IMR-90 (cell line): ENCODE measurements around the gene PGGHG. TPM values are rescaled to one million over a fixed set of nuclear protein-coding genes. Genes with fewer than 3 reads are reported as not detected.

Source experiments
- ATAC-seq: fragments of 200-7000 bp; cut with Tn5 transposase; 2 replicates; pipeline ENCODE4 v1.9.1; 2020; ENCODE audit warnings: low read depth, mild to moderate bottlenecking, moderate library complexity
- BruUV-seq: library from RNA; stranded (reverse); fragments of 400-500 nt; replicated peaks from 2 replicates; lab custom pipeline; 2021; lab: Mats Ljungman, UMichigan
- CTCF ChIA-PET: fragments of 300-600 bp; formaldehyde crosslinking; extraction: SDS; loops from one replicate; lab custom pipeline; 2021; ENCODE audit warnings: antibody characterized with exemption; lab: Yijun Ruan, JAX
- POLR2A ChIA-PET: fragments of 300-600 bp; sonication (Branson Sonifier 250); formaldehyde crosslinking; loops from one replicate; lab custom pipeline; 2022; ENCODE audit warnings: antibody characterized with exemption; ENCODE audit not compliant: unreplicated experiment; lab: Charles Lee
- DNase-seq: peaks from one replicate; pipeline ENCODE4 v3.0.0; 2013
- H2AFZ ChIP-seq: replicated peaks from 2 replicates; pipeline ENCODE3; 2013; ENCODE audit warnings: low read length, mild to moderate bottlenecking; ENCODE audit not compliant: poor library complexity
- H2AK5ac ChIP-seq: 2 replicates; pipeline ENCODE4 v1.6.1; 2013; ENCODE audit warnings: low read depth, low read length, inconsistent platforms
- H2AK9ac ChIP-seq: replicated peaks from 2 replicates; pipeline ENCODE3; 2013; ENCODE audit warnings: mild to moderate bottlenecking, low read depth, low read length, moderate library complexity; ENCODE audit not compliant: poor library complexity
- H2BK120ac ChIP-seq: 2 replicates; pipeline ENCODE4 v1.6.1; 2013; ENCODE audit warnings: low read depth, low read length, inconsistent platforms
- H2BK15ac ChIP-seq: 3 replicates; pipeline ENCODE4 v1.6.1; 2013; ENCODE audit warnings: low read depth, low read length, inconsistent platforms
- H2BK20ac ChIP-seq: 2 replicates; pipeline ENCODE4 v1.6.1; 2013; ENCODE audit warnings: low read depth, mild to moderate bottlenecking, inconsistent platforms, low read length, moderate library complexity
- H2BK5ac ChIP-seq: 2 replicates; pipeline ENCODE4 v1.6.1; 2013; ENCODE audit warnings: mild to moderate bottlenecking, low read depth, low read length, inconsistent platforms; ENCODE audit not compliant: poor library complexity, severe bottlenecking
- H3K14ac ChIP-seq: replicated peaks from 2 replicates; pipeline ENCODE4 v1.6.1; 2013; ENCODE audit warnings: low read depth, low read length, inconsistent platforms
- H3K18ac ChIP-seq: 2 replicates; pipeline ENCODE4 v1.6.1; 2013; ENCODE audit warnings: low read depth, low read length, control low read depth
- H3K23ac ChIP-seq: 2 replicates; pipeline ENCODE4 v1.6.1; 2013; ENCODE audit warnings: low read depth, low read length, inconsistent platforms
- H3K27ac ChIP-seq: 2 replicates; pipeline ENCODE4 v1.5.1; 2013; ENCODE audit warnings: mild to moderate bottlenecking, control low read depth, low read length; ENCODE audit not compliant: insufficient read depth
- H3K27me3 ChIP-seq: 2 replicates; pipeline ENCODE4 v1.6.1; 2013; ENCODE audit warnings: low read length; ENCODE audit not compliant: control insufficient read depth, insufficient read depth
- H3K36me3 ChIP-seq: 2 replicates; pipeline ENCODE4 v1.6.1; 2013; ENCODE audit warnings: low read length, mixed read lengths; ENCODE audit not compliant: control insufficient read depth, insufficient read depth
- H3K4ac ChIP-seq: 2 replicates; pipeline ENCODE4 v1.6.1; 2013; ENCODE audit warnings: low read depth, low read length, inconsistent platforms
- H3K4me1 ChIP-seq: 2 replicates; pipeline ENCODE4 v1.6.1; 2013; ENCODE audit warnings: low read length, mixed read lengths; ENCODE audit not compliant: control insufficient read depth, insufficient read depth
- H3K4me2 ChIP-seq: 2 replicates; pipeline ENCODE4 v1.6.1; 2013; ENCODE audit warnings: low read depth, mild to moderate bottlenecking, control low read depth, low read length, moderate library complexity
- H3K4me3 ChIP-seq: 2 replicates; pipeline ENCODE4 v1.5.1; 2013; ENCODE audit warnings: low read depth, mild to moderate bottlenecking, control low read depth, low read length, moderate library complexity; ENCODE audit not compliant: insufficient read depth
- H3K56ac ChIP-seq: 2 replicates; pipeline ENCODE4 v1.6.1; 2013; ENCODE audit warnings: low read length, inconsistent platforms; ENCODE audit not compliant: insufficient read depth; ENCODE audit errors: extremely low read depth
- H3K79me1 ChIP-seq, 2 experiments: 2 replicates each; pipeline ENCODE4 v1.6.1; 2013; ENCODE audit warnings: low read length in 2 of 2, inconsistent platforms in 1 of 2, low read depth in 1 of 2
- H3K9ac ChIP-seq: 2 replicates; pipeline ENCODE4 v1.6.1; 2013; ENCODE audit warnings: low read depth, low read length, control low read depth
- H3K9me1 ChIP-seq: 2 replicates; pipeline ENCODE4 v1.6.1; 2013; ENCODE audit warnings: low read length, inconsistent platforms; ENCODE audit not compliant: insufficient read depth
- H3K9me3 ChIP-seq: 2 replicates; pipeline ENCODE4 v1.6.1; 2013; ENCODE audit warnings: low read length; ENCODE audit not compliant: control insufficient read depth, insufficient read depth
- H4K20me1 ChIP-seq: 2 replicates; pipeline ENCODE4 v1.6.1; 2013; ENCODE audit warnings: low read length, inconsistent platforms; ENCODE audit not compliant: insufficient read depth
- H4K5ac ChIP-seq: 2 replicates; pipeline ENCODE4 v1.6.1; 2013; ENCODE audit warnings: mild to moderate bottlenecking, low read depth, low read length, control low read depth
- H4K8ac ChIP-seq, 2 experiments: 2 replicates each; pipeline ENCODE4 v1.6.1; 2013; ENCODE audit warnings: low read depth in 2 of 2, low read length in 2 of 2, control low read depth in 1 of 2, inconsistent platforms in 1 of 2
- H4K91ac ChIP-seq: 2 replicates; pipeline ENCODE4 v1.6.1; 2013; ENCODE audit warnings: low read depth, low read length, inconsistent platforms; ENCODE audit not compliant: insufficient read depth
- BHLHE40 ChIP-seq: fragments of 150-350 bp; IDR thresholded peaks from 2 replicates; pipeline ENCODE4 v1.6.1; 2016; ENCODE audit warnings: mild to moderate bottlenecking, low read depth, low read length
- CEBPB ChIP-seq: IDR thresholded peaks from 2 replicates; pipeline ENCODE4 v1.6.1; 2012; ENCODE audit warnings: low read depth, low read length, improper control_type of control experiment
- CHD1 ChIP-seq: IDR thresholded peaks from 2 replicates; pipeline ENCODE4 v1.6.1; 2012; ENCODE audit warnings: low read depth, low read length, improper control_type of control experiment
- ELK1 ChIP-seq: fragments of 150-350 bp; IDR thresholded peaks from 2 replicates; pipeline ENCODE4 v1.6.1; 2016; ENCODE audit warnings: low read depth, mild to moderate bottlenecking, low read length, moderate library complexity, borderline replicate concordance
- FOS ChIP-seq: fragments of 150-350 bp; IDR thresholded peaks from 2 replicates; pipeline ENCODE4 v1.6.1; 2016; ENCODE audit warnings: low read depth, low read length
- MAFK ChIP-seq: IDR thresholded peaks from 2 replicates; pipeline ENCODE4 v1.6.1; 2012; ENCODE audit warnings: low read depth, low read length, improper control_type of control experiment
- MAZ ChIP-seq: IDR thresholded peaks from 2 replicates; pipeline ENCODE4 v1.6.1; 2012; ENCODE audit warnings: low read depth, mild to moderate bottlenecking, low read length, improper control_type of control experiment, moderate library complexity, borderline replicate concordance
- MXI1 ChIP-seq: IDR thresholded peaks from 2 replicates; pipeline ENCODE4 v1.6.1; 2012; ENCODE audit warnings: low read depth, mild to moderate bottlenecking, low read length, moderate library complexity, borderline replicate concordance
- NFE2L2 ChIP-seq: fragments of 150-350 bp; IDR thresholded peaks from 2 replicates; pipeline ENCODE4 v1.6.1; 2016; ENCODE audit warnings: low read depth, mild to moderate bottlenecking, low read length
- POLR2A ChIP-seq: IDR thresholded peaks from 2 replicates; pipeline ENCODE4 v1.6.1; 2012; ENCODE audit warnings: mild to moderate bottlenecking, low read depth, low read length
- RAD21 ChIP-seq: IDR thresholded peaks from 2 replicates; pipeline ENCODE4 v1.6.1; 2012; ENCODE audit warnings: low read length, improper control_type of control experiment
- RCOR1 ChIP-seq: IDR thresholded peaks from 2 replicates; pipeline ENCODE4 v1.6.1; 2012; ENCODE audit warnings: mild to moderate bottlenecking, low read length, improper control_type of control experiment; ENCODE audit not compliant: insufficient replicate concordance
- RFX5 ChIP-seq: IDR thresholded peaks from 2 replicates; pipeline ENCODE4 v1.8.0; 2012; ENCODE audit warnings: low read depth, mild to moderate bottlenecking, low read length, moderate library complexity
- SMC3 ChIP-seq: fragments of 150-350 bp; IDR thresholded peaks from 2 replicates; pipeline ENCODE4 v1.6.1; 2016; ENCODE audit warnings: low read depth, mild to moderate bottlenecking, antibody characterized with exemption, low read length, moderate library complexity
- USF2 ChIP-seq: fragments of 150-350 bp; IDR thresholded peaks from 2 replicates; pipeline ENCODE4 v1.6.1; 2017; ENCODE audit warnings: mild to moderate bottlenecking, antibody characterized with exemption, low read length, low read depth
- WGBS, 2 experiments: methylation state at CpG; one replicate each; pipeline versions ENCODE4 v1.1.5 to v1.1.7; 2013; ENCODE audit warnings: missing lambda C conversion rate in 2 of 2; ENCODE audit not compliant: insufficient read length in 1 of 2; ENCODE audit errors: extremely low coverage in 2 of 2; 5-methylcytosine and 5-hydroxymethylcytosine counted together
- dilution Hi-C: fragments of 300-500 bp; cut with HindIII; formaldehyde crosslinking; loops from one replicate; pipeline ENCODE4 v1.14.3; 2018; ENCODE audit warnings: low sequenced_read_pairs; ENCODE audit not compliant: unreplicated experiment
- in situ Hi-C: fragments of 300-500 bp; cut with MboI; formaldehyde crosslinking; loops from 3 replicates; pipeline ENCODE4 v1.14.3; 2019; ENCODE audit warnings: low sequenced_read_pairs, inconsistent platforms, mixed read lengths
- intact Hi-C: fragments of 100-400 bp; cut with micrococcal nuclease; formaldehyde crosslinking; loops from 2 replicates; pipeline ENCODE4 v1.10.0; 2022
- polyA plus RNA-seq, 3 experiments: library from polyadenylated mRNA; depleted of rRNA; stranded (reverse); fragments of >200 nt; gene quantifications; 2 replicates each; pipeline ENCODE4 v1.2.3, GENCODE V29; 2012; ENCODE audit warnings: low replicate concordance in 1 of 3
- total RNA-seq: library from RNA; depleted of rRNA; stranded (reverse); fragments of >200 nt; gene quantifications from 2 replicates; pipeline ENCODE4 v1.2.3, GENCODE V29; 2012
- TF ChIP-seq, protein P1 (sequence below): conservative IDR thresholded peaks from 2 replicates; pipeline ENCODE4 v1.5.1; 2012; ENCODE audit warnings: mild to moderate bottlenecking, low read depth, low read length, improper control_type of control experiment

Gene PGGHG
- total and polyA plus RNA-seq, 2 of the 4 experiments (the other 2 are of a cell fraction): 1.8 to 17.0 TPM

DNA sequence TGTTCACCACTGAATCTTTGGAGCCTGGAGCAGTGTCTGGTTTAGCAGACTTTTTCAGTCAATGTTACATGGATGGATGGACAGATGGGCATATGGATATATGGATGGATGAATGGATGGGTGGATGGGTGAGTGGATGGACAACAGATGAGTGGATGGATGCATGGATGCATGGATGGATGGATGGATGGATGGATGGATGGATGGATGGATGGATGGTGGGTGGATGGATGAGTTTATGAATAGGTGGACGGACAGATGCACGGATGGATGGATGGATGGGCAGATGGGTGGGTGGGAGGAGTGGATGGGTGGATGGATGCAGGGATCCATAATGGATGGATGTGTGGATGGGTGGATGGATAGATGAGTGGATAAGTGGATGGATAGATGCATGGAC lies 33.1 kb upstream of the PGGHG start:
- POLR2A ChIA-PET: no interaction called here
- intact Hi-C loops: no loop called here
- BruUV-seq: no TSS peak

More for the DNA sequence above, 33.1 kb upstream of the PGGHG start:
- dilution Hi-C loops: no loop called here
- Histone ChIP-seq H3K36me3 (peaks cover 25% of the 10 kb centered on the region), H3K23ac (no peak overlapping the region), H3K27me3 (peaks cover 10% of the 10 kb centered on the region), H4K91ac (no peak overlapping the region), H3K9me1 (no peaks in the 10 kb centered on the region), H3K4me1 (no peaks in the 10 kb centered on the region), H3K9me3 (no peaks in the 10 kb centered on the region), H3K9ac (no peak overlapping the region), H2BK5ac (no peak overlapping the region), H2BK120ac (no peak overlapping the region), H3K4ac (no peak overlapping the region), H3K79me1 (peaks cover 0 to 3% of the 10 kb centered on the region in 2 experiments; a peak in 1 of 4 replicates), H3K4me2 (no peak overlapping the region), H3K18ac (no peak overlapping the region), H2BK20ac (no peak overlapping the region), H2AFZ (no peak overlapping the region), H4K5ac (no peak overlapping the region), H3K14ac (no peak overlapping the region), H4K20me1 (no peaks in the 10 kb centered on the region; the same call in 1 of the 2 replicates), H2AK5ac (no peak overlapping the region), H2BK15ac (no peak overlapping the region), H3K4me3 (no peak overlapping the region), H3K27ac (no peak overlapping the region), H3K56ac (no peak overlapping the region), H2AK9ac (no peak overlapping the region), H4K8ac (no peak overlapping the region)
- WGBS, 2 experiments: no CpG with 5 or more reads among the region's 2 CpGs
- in situ Hi-C loops: no loop called here
- no peak for ATAC-seq
- TF ChIP-seq ELK1: no peak
- TF ChIP-seq, protein P1, sequence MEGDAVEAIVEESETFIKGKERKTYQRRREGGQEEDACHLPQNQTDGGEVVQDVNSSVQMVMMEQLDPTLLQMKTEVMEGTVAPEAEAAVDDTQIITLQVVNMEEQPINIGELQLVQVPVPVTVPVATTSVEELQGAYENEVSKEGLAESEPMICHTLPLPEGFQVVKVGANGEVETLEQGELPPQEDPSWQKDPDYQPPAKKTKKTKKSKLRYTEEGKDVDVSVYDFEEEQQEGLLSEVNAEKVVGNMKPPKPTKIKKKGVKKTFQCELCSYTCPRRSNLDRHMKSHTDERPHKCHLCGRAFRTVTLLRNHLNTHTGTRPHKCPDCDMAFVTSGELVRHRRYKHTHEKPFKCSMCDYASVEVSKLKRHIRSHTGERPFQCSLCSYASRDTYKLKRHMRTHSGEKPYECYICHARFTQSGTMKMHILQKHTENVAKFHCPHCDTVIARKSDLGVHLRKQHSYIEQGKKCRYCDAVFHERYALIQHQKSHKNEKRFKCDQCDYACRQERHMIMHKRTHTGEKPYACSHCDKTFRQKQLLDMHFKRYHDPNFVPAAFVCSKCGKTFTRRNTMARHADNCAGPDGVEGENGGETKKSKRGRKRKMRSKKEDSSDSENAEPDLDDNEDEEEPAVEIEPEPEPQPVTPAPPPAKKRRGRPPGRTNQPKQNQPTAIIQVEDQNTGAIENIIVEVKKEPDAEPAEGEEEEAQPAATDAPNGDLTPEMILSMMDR: no peak
- TF ChIP-seq RCOR1: no peak
- TF ChIP-seq POLR2A: no peak
- TF ChIP-seq MXI1: no peak
- no peak for TF ChIP-seq RAD21
- TF ChIP-seq FOS: no peak
- TF ChIP-seq CEBPB: no peak
- no peak for TF ChIP-seq NFE2L2
- TF ChIP-seq RFX5: no peak
- no peak for TF ChIP-seq BHLHE40
- no peak for TF ChIP-seq MAFK
- TF ChIP-seq CHD1: no peak
- no peak for TF ChIP-seq USF2
- TF ChIP-seq SMC3: no peak
- TF ChIP-seq MAZ: no peak
- CTCF ChIA-PET: no interaction called here
- DNase-seq: no peak
